ENCODE data around the gene PLXNB3. TPM values are rescaled to one million over a fixed set of nuclear protein-coding genes. Genes with fewer than 3 reads are reported as not detected.

PLXNB3 gene
- total RNA-seq, 1 donor from 2014 or later, result 34.8 TPM

DNA sequence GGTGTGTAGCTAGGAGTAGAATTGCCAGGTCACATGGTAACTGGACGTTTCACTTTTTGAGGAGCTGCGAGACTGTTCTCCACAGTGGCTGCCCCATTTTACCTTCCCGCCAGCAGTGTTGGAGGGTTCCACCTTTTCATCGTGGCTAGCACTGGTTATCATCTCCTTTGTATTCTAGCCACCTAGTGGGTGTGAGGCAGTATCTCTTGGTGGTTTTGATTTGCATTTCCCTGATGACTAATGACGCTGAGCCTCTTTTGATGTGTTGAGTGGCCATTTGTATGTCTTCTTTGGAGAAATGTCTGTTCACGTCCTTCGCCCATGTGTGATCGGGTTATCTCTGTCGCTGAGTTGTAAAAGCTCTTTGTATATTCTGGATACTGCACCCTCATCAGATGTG, 28.8 kb upstream of the PLXNB3 start:
- no peaks in the 10 kb centered on the region for H3K27me3 Mint-ChIP-seq (ENCODE audit: low read depth)
- peaks cover 15% of the 10 kb centered on the region for H3K36me3 Mint-ChIP-seq (ENCODE audit: low read depth)
- H3K9me3 Mint-ChIP-seq (ENCODE audit: low read depth), result peaks cover 20% of the 10 kb centered on the region
- TF ChIP-seq, protein P1, sequence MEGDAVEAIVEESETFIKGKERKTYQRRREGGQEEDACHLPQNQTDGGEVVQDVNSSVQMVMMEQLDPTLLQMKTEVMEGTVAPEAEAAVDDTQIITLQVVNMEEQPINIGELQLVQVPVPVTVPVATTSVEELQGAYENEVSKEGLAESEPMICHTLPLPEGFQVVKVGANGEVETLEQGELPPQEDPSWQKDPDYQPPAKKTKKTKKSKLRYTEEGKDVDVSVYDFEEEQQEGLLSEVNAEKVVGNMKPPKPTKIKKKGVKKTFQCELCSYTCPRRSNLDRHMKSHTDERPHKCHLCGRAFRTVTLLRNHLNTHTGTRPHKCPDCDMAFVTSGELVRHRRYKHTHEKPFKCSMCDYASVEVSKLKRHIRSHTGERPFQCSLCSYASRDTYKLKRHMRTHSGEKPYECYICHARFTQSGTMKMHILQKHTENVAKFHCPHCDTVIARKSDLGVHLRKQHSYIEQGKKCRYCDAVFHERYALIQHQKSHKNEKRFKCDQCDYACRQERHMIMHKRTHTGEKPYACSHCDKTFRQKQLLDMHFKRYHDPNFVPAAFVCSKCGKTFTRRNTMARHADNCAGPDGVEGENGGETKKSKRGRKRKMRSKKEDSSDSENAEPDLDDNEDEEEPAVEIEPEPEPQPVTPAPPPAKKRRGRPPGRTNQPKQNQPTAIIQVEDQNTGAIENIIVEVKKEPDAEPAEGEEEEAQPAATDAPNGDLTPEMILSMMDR (IDR thresholded peaks at IDR 0.05), result no peak
- no peak overlapping the region for H3K27ac Mint-ChIP-seq (ENCODE audit: unreplicated experiment)
- no peaks in the 10 kb centered on the region for H3K4me1 Mint-ChIP-seq (ENCODE audit: low read depth)
- DNase-seq (ENCODE audit: low spot score), result no peak
- H3K4me3 Mint-ChIP-seq (ENCODE audit: unreplicated experiment), result no peak overlapping the region

DNA sequence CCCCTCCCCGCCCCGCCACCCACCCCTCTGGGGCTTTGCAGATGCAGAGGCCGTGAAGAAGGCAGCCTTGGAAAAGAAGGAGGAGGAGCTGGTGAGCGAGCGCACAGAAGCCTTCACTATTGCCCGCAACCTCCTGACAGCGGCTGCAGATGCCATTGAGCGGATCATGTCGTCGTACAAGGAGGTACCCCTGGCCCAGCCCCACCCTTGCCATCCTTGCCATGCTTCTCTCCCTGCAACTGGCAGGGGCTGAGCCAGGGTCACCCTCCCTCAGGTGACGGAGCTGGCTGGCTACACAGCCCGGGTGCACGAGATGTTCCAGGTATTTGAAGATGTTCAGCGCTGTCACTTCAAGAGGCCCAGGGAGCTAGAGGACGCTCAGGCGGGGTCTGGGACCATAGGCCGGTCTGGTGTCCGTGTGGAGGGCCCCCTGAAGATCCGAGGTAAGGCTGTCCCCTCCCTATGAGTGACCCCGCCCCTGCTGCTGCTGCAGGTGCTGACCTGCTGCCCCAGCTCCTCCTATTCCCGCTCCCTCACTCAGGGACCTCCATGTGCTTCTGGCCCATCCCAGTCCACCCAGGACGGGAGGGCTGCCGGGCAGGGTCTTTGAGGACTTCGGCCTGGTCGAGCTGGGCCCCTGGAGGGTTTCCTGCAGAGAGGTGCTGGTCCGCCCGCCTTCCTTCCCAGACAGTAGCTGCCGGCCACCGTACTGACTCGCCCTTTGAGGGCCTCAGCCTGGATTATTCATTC, 27.8 kb upstream of the PLXNB3 start:
- peaks cover 15% of the 10 kb centered on the region for H3K9me3 Mint-ChIP-seq (ENCODE audit: low read depth)

DNA sequence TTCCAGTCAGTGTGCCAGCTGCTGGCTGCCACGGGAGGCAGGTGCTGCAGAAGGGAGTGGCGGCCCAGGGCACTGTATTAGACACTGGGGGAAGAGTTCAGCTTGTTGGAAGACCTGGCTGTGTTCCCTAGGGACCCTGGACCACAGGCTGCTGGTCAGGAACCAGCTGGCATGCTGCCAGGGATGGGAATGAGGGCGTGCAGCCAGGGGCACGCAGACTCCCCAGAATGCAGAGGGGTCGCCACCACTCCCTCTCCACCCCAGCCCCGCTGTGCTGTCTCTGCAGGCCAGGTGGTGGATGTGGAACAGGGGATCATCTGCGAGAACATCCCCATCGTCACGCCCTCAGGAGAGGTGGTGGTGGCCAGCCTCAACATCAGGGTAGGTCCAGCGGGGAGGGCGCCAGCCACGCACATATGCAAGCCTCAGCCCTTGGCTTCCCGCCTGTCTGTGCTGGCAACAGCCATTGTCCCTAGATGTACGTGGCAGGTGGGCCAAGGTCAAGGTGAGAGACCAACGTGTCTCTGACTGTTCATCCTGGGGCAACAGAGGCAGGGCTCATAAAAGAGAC, 27.1 kb upstream of the PLXNB3 start:
- peaks cover 7% of the 10 kb centered on the region for H3K36me3 Mint-ChIP-seq (ENCODE audit: low read depth)
- TF ChIP-seq, protein P1 (IDR thresholded peaks at IDR 0.05), result no peak
- no peak for DNase-seq (ENCODE audit: low spot score)
- H3K27ac Mint-ChIP-seq (ENCODE audit: unreplicated experiment), result no peak overlapping the region
- no peaks in the 10 kb centered on the region for H3K4me1 Mint-ChIP-seq (ENCODE audit: low read depth)
- H3K4me3 Mint-ChIP-seq (ENCODE audit: unreplicated experiment), result no peak overlapping the region
- peaks cover 8% of the 10 kb centered on the region for H3K9me3 Mint-ChIP-seq (ENCODE audit: low read depth)
- H3K27me3 Mint-ChIP-seq (ENCODE audit: low read depth), result no peaks in the 10 kb centered on the region

More for the DNA sequence above, 27.8 kb upstream of the PLXNB3 start:
- Mint-ChIP-seq H3K4me3 (ENCODE audit: unreplicated experiment) (no peak overlapping the region), H3K4me1 (ENCODE audit: low read depth) (no peaks in the 10 kb centered on the region), H3K27ac (ENCODE audit: unreplicated experiment) (no peak overlapping the region), H3K36me3 (ENCODE audit: low read depth) (peaks cover 12% of the 10 kb centered on the region), H3K27me3 (ENCODE audit: low read depth) (no peaks in the 10 kb centered on the region)
- no peak for DNase-seq (ENCODE audit: low spot score)
- TF ChIP-seq, protein P1 (IDR thresholded peaks at IDR 0.05), result no peak

DNA sequence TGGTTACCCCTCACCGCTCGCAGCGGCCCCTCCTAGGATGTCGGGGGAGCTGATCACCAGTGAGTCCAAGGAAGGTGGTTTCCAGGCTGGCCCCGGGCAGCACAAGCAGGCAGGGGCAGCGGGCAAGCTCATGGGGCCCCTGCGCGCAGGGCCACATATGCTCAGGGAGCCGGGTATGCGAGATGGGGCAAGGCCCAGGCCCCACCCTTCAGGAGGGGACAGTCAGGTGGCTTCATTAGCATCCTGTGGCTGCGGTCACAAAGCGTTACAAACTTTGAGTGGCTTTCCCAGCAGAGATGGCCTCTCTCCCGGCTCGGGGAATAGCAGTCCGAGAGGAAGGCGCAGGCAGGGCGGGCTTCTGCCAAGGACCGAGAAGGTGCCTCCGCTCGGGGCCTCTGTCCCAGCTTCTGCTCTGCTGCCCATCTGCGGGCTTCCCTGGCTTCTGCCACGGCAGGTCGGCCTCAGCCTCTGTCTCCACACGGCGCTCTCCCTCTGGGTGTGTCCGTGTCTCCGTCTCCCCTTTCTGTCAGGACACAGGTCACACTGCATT, 25.9 kb upstream of the PLXNB3 start:
- Mint-ChIP-seq H3K4me3 (ENCODE audit: unreplicated experiment) (no peak overlapping the region), H3K36me3 (ENCODE audit: low read depth) (peaks cover 7% of the 10 kb centered on the region), H3K27ac (ENCODE audit: unreplicated experiment) (no peak overlapping the region), H3K9me3 (ENCODE audit: low read depth) (peaks cover 5% of the 10 kb centered on the region), H3K4me1 (ENCODE audit: low read depth) (no peaks in the 10 kb centered on the region), H3K27me3 (ENCODE audit: low read depth) (no peaks in the 10 kb centered on the region)
- TF ChIP-seq, protein P1 (IDR thresholded peaks at IDR 0.05), result no peak
- no peak for DNase-seq (ENCODE audit: low spot score)

DNA sequence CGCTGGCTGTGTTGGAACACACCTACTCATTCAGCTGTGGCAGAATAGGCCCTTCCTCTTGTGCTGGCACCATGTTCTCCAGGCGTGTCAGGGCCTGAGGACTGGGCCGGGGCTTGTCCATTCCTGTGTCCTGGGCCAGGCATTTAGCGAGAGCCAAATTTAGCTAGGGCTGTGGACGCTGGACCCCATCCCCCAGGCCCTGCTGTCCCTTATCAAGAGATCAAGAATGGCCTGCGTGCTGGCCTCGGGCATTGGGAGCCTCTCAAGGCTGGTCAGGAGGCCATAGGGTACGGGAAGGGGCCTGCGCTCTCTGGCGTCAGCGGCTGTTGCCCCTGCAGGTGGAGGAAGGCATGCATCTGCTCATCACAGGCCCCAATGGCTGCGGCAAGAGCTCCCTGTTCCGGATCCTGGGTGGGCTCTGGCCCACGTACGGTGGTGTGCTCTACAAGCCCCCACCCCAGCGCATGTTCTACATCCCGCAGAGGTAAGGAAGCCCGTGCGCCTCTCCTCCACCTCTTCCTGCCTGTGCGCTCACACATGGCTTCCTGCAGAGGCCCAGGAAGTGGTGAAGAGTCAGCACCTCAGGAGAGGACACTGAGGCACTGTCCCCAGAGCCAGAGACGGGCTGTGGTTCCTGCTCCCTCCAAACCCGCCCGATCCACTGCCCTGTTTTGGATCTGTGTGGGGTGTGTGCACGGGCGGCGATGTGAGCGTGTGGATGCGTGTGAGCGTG, 24.1 kb upstream of the PLXNB3 start:
- Mint-ChIP-seq H3K4me1 (ENCODE audit: low read depth) (no peaks in the 10 kb centered on the region), H3K9me3 (ENCODE audit: low read depth) (peaks cover under 1% of the 10 kb centered on the region), H3K27ac (ENCODE audit: unreplicated experiment) (no peak overlapping the region), H3K4me3 (ENCODE audit: unreplicated experiment) (no peak overlapping the region), H3K27me3 (ENCODE audit: low read depth) (no peaks in the 10 kb centered on the region), H3K36me3 (ENCODE audit: low read depth) (peaks cover 2% of the 10 kb centered on the region)
- no peak for DNase-seq (ENCODE audit: low spot score)
- TF ChIP-seq, protein P1 (IDR thresholded peaks at IDR 0.05), result no peak
